GM11168 (cell line): ENCODE data around the gene TELO2.

Source experiments
- in situ Hi-C: fragments of 300-500 bp; cut with MboI; formaldehyde crosslinking; loops from one replicate; pipeline ENCODE4 v1.12.0; 2022; ENCODE audit warnings: low sequenced_read_pairs; ENCODE audit not compliant: unreplicated experiment

TELO2 gene

DNA sequence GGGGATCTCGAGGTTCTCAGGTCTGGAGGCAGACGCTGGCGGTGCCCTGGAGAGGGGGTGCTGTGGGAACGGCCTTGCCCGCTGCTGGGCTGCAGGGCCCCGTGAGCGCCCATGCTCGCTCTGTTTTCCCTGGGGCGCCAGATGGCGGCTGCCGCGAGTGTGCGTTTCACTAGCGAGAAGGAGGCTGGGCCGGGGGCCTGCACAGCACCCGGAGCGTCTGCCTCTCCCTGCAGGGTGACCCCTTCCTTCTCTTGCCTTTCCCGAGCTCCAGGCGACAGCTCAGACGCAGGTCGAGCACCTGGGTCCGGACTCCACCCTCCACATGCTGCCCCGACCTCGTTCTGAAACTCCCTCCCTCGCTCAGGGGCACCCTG, 2.7 kb downstream of the TELO2 start:
- in situ Hi-C loops, result no loop called here

GRCh38 chr16:1496464-1496863, 3.3 kb downstream of the TELO2 start:
- in situ Hi-C loops, result no loop called here

GRCh38 chr16:1497014-1497598, 3.9 kb downstream of the TELO2 start:
- in situ Hi-C loops, result no loop called here

DNA sequence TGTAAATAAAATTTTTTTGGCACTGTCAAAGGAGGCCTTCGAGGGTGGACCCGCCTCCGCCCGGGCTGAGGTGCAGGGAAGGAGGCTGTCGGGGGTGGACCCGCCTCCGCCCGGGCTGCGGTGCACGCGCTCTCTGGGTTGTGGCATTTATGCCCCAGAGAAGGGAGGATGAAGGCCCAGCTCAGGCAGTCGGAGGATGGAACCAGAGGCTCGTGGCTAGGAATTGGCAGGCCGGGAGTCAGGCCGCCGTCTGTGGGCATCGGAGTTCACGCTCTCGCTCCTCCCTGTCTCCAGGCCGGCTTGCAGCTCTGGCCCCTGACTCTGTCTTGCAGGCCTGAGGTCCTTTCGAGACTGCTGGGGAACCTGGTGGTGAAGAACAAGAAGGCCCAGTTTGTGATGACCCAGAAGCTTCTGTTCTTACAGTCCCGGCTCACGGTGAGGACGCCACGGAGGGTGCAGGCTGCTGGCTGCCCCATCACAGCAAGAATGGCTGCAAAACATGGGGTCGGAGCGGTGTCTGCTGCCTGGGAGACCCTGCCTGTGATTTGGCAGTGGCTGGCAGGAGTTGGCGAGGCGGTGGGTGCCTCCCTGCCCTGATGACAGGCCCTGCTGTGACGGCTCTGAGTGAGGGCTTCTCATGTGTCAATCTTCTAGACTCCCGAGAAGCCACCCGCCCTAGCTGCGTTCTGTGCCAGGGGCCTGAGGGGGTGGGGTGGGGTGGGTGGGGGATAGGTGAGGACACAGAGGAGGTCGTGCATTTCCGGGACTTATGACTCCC, 5.9 kb downstream of the TELO2 start:
- in situ Hi-C loops, result no loop called here

GRCh38 chr16:1499756-1500464, 6.8 kb downstream of the TELO2 start:
- in situ Hi-C loops, result no loop called here

DNA sequence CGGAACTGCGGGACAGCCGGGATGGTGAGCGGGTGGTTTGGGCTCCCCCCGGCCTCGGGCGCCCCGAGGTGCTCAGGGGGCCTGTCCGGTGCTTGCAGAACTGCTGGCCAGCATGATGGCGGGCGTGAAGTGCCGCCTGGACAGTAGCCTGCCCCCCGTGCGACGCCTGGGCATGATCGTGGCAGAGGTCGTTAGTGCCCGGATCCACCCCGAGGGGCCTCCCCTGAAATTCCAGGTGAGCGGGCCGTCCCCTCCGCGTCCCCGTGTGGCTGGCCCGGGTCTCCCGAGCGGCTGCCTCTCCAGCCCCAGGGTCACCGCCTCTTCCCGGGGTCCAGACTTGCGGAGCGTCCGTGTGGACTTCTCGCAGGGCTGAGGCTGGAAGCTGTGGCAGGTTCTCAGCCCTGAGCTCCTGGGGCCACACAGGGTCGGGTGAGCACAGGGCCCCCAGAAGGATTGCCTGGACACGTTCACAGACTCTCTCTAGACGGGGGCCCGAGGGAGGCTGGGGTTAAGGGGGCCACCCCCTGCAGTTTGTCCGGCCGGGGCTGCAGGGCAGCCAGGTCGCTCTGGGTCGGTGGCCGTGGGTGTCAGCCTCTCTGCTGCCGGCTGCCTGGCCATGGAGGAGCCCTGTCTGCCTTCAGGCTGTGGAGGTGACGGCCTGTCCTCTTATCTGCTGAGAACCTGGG, 7.4 kb downstream of the TELO2 start:
- in situ Hi-C loops, result no loop called here

GRCh38 chr16:1501630-1502029, 8.5 kb downstream of the TELO2 start:
- in situ Hi-C loops, result no loop called here

- in situ Hi-C loops, result no loop called here
These were observed 9.2 kb downstream of the TELO2 start for GRCh38 chr16:1502092-1503004.

DNA sequence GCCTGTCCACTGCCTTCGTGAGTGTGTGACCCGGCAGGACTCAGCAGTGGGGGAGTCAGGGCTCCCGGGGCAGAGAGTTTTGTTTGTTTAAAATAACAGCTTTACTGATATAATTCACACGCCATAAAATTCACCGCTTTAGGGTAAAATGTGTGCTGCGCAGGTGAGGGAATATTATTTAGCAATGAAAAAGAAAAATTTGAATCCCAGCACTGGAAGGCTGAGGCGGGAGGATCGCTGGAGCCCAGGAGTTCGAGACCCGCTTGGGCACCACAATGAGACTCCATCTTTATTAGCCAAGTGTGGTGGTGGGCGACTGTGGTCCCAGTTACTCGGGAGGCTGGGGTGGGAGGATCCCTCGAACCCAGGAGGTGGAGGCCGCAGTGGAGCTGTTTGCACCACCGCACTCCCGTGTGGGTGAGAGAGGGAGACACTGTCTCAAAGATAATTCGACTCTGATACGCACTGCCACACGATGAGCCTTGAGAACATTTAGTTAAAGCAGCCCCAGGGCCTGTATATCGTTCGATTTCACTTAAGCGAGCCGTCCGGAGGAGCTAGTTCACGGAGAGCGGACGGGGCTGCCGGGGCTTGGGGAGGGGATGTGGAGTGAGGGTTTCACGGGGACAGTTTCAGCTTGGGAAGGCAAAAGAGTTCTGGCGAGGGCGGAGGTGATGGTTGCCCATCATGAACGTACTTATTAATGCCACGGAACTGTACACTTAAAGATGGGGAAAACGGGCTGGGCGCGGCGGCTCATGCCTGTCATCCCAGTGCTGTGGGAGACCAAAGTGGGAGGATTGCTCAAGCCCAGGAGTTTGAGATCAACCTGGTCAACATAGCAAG, 10.2 kb downstream of the TELO2 start:
- in situ Hi-C loops, result no loop called here

DNA sequence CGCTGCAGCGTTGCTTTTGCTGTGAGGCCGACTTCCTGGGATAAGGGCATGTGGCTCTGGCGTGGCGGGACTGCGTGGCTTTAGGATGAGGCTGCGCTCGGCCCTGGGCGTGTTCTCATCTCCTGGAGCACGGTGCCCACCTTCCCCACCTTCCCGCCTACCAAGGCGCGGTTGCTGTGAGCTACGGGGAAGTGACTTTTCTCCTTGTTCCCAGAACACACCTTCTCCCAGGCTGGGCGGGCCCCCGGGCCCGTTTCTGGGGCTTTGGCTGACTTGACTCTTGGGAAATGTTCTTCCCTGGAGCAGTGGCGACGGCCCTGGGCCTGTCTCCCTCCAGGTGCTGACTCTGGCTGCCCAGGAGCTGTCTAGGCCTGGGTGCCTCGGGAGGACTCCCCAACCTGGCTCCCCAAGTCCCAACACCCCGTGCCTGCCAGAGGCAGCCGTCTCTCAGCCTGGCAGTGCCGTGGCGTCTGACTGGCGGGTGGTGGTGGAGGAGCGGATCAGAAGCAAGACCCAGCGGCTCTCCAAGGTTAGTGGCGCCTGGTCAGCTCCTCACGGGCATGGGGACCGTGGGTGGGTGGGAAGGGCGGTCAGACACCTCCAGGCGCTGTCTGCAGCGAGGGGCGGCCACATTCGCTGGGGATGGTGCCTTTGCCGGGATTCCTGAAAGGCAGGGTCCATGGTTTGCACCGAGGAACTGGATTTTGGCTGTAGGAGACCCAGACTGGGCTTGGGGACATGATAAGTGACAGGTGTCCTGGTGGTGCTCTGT, 12.1 kb downstream of the TELO2 start:
- in situ Hi-C loops, result no loop called here

GRCh38 chr16:1505912-1506311, 12.8 kb downstream of the TELO2 start:
- in situ Hi-C loops, result no loop called here

- in situ Hi-C loops, result no loop called here
These were observed 13.5 kb downstream of the TELO2 start for GRCh38 chr16:1506494-1507213.

- in situ Hi-C loops, result no loop called here
These were observed 15.5 kb downstream of the TELO2 start for GRCh38 chr16:1508494-1509187.

DNA sequence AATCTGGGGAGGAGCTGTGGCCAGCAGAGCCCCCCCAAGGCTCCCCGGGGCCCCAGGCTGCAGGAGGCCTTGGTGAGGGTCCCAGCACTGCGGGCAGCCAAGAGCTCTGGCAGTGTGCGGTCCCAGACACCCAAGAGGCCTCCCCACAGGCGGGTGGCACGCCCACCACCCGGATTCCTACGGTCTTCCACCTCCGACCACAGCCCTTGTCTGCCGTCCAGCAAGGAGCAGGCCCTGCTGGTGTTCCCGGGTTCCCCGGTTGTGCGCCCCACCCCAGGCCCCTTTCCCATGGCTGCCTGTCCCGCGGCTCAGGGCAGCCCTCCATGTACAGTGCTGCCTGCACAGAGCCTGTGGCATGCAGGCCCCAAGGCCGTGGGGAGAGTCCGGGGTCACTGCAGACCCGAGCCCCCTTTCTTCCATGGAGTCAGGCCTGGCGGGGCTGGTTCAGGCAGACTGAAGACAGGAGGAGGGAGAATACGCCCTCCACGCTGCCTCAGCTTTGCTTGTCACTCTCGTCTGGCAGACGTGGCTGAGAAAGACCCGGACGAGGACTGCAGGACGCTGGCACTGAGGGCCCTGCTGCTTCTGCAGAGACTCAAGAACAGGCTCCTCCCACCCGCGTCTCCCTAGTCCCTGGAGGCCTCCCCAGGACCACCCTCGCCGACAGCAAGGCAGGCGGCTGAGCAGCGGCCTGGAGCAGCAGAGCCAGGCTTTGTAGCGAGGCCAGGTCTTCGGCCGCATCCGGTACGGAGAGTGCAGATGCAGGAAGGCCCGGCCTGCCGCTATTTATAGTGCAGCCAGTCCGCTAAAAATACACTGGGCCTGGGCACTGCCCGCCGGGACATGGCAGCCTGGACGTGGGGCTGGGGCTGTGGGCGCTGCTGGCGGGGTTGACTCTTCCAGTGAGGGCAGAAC, 16.4 kb downstream of the TELO2 start:
- in situ Hi-C loops, result no loop called here

DNA sequence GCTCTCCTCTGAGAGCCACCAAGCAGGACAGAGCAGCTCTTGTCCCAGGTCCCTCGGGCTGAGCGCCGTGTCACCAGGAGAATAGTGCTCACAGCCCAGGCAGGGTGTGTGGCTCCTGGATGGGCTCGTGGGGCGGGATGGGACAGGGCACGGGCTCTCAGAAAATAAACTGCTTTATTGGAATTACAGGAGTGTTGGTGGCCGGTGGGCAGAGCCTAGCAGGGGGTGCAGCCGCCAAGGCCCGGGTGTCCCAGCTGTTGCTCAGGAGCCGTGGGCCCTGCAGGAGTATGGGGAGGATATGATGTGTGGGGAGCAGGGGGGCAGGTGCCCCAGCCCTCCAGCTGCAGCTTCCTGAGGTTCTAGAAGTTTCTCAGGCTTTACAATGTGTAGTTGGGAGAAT, 17.1 kb downstream of the TELO2 start:
- in situ Hi-C loops, result no loop called here

DNA sequence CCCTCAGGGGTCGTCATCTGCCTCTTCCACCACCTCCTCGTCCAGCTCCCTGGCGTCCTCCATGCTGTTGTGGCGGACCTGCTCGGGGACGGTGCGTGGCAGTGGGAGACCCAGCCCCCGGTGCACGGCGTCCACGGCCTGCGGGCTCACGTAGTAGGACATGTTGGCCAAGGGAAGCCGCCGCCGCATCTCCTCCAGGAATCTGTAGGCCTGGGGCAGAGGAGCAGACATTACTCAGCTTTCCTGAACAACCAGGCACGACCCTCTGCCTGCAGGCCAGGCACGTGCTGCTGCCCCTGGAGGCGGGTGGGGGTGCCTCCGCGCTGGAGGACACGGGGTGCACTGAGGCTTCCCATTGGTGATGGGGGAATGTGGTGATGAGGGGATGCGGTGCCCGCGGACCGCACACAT, 17.8 kb downstream of the TELO2 start:
- in situ Hi-C loops, result no loop called here
